ENCODE measurements around the gene CBFA2T2. TPM values are rescaled to one million over a fixed set of nuclear protein-coding genes. Genes with fewer than 3 reads are reported as not detected.

The CBFA2T2 gene
- total and polyA plus RNA-seq, 3 donors (not counting 1 experiment from before 2014, with no cell fraction given): 6.0 to 13.7 (median 10.5) TPM

Other genes with a start within 250 kb of the CBFA2T2 start
- gene BPIFB1, start 206.9 kb upstream of the CBFA2T2 start, total RNA-seq: not detected
- gene BPIFB1, start 206.9 kb upstream of the CBFA2T2 start, polyA plus RNA-seq: not detected
- gene CDK5RAP1, start 88.6 kb upstream of the CBFA2T2 start, total RNA-seq: 10 to 100 TPM; 20.7 to 35.5 TPM
- gene CDK5RAP1, start 88.6 kb upstream of the CBFA2T2 start, polyA plus RNA-seq: 37.1 TPM
- 10 to 100 TPM in 1 of 2 donors, 1 to 10 TPM in 1; 9.4 to 11.7 TPM for gene SNTA1, start 46.3 kb upstream of the CBFA2T2 start, total RNA-seq
- gene SNTA1, start 46.3 kb upstream of the CBFA2T2 start, polyA plus RNA-seq: 8.1 TPM
- gene C20orf144, start 172.2 kb downstream of the CBFA2T2 start, total RNA-seq: under 1 TPM; under 0.01 to 0.16 TPM
- 0.03 TPM for gene C20orf144, start 172.2 kb downstream of the CBFA2T2 start, polyA plus RNA-seq
- gene ACTL10, start 176.8 kb downstream of the CBFA2T2 start, total RNA-seq: 1 to 10 TPM; 1.4 to 2.7 TPM
- gene ACTL10, start 176.8 kb downstream of the CBFA2T2 start, polyA plus RNA-seq: 0.79 TPM
- 10 to 100 TPM; 14.6 to 14.7 TPM for gene NECAB3, start 184.3 kb downstream of the CBFA2T2 start, total RNA-seq
- 5.4 TPM for gene NECAB3, start 184.3 kb downstream of the CBFA2T2 start, polyA plus RNA-seq
- gene E2F1, start 196.3 kb downstream of the CBFA2T2 start, total RNA-seq: 10 to 100 TPM in 1 of 2 donors, 1 to 10 TPM in 1; 1.8 to 12.7 TPM
- 10.3 TPM for gene E2F1, start 196.3 kb downstream of the CBFA2T2 start, polyA plus RNA-seq
- gene PXMP4, start 230.2 kb downstream of the CBFA2T2 start, total RNA-seq: 10 to 100 TPM in 1 of 2 donors, 1 to 10 TPM in 1; 8.0 to 11.3 TPM
- 6.5 TPM for gene PXMP4, start 230.2 kb downstream of the CBFA2T2 start, polyA plus RNA-seq
- 1 to 10 TPM; 1.0 to 4.5 TPM for gene ZNF341, start 241.9 kb downstream of the CBFA2T2 start, total RNA-seq
- gene ZNF341, start 241.9 kb downstream of the CBFA2T2 start, polyA plus RNA-seq: 2.9 TPM